Thyroid gland (tissue), 4 donors: ENCODE data around the gene DOLK. TPM values are rescaled to one million over a fixed set of nuclear protein-coding genes. Genes with fewer than 3 reads are reported as not detected.

ENCODE experiments used
- DNase-seq, 2 donors: peaks; one replicate each; pipeline ENCODE4 v3.0.0-alpha.2; 2019
- H3K27ac ChIP-seq, 3 donors: fragments of 200-600 bp; sonication (generic); 1 replicate in 2 of 3; 2 replicates in 1 of 3; pipeline ENCODE4 v1.5.1; 2016 to 2019; ENCODE audit warnings: mild to moderate bottlenecking in 1 of 3, moderate library complexity in 1 of 3
- H3K27me3 ChIP-seq: fragments of 200-600 bp; sonication (generic); one replicate; pipeline ENCODE4 v1.5.1; 2019
- H3K36me3 ChIP-seq, 2 donors: fragments of 200-600 bp; sonication (generic); one replicate each; pipeline ENCODE4 v1.5.1; 2016 to 2019
- H3K4me1 ChIP-seq, 2 donors: fragments of 200-600 bp; sonication (generic); one replicate each; pipeline ENCODE4 v1.5.1; 2017 to 2019
- H3K4me3 ChIP-seq, 3 donors: fragments of 200-600 bp; sonication (generic); replicated peaks in 1 of 3; 1 replicate in 2 of 3; 2 replicates in 1 of 3; pipeline ENCODE4 v1.5.1; 2016; ENCODE audit warnings: mild to moderate bottlenecking in 1 of 3
- H3K9me3 ChIP-seq: fragments of 200-600 bp; sonication (generic); one replicate; pipeline ENCODE4 v1.5.1; 2017
- CTCF ChIP-seq, 6 experiments: fragments of 200-600 bp in 3 of 6; fragments of 450-650 bp in 3 of 6; sonication (generic) in 3 of 6; IDR thresholded peaks; one replicate each; pipeline ENCODE4 v1.5.1; 2016 to 2019; ENCODE audit warnings: antibody characterized with exemption in 6 of 6, mild to moderate bottlenecking in 2 of 6, inconsistent platforms in 1 of 6, moderate library complexity in 1 of 6
- POLR2A ChIP-seq, 2 donors: fragments of 450-650 bp; IDR thresholded peaks; one replicate each; pipeline ENCODE4 v1.6.1; 2017; ENCODE audit warnings: antibody characterized with exemption in 2 of 2, mild to moderate bottlenecking in 2 of 2, moderate library complexity in 1 of 2
- WGBS, 2 donors: methylation state at CpG; one replicate each; pipeline ENCODE4 v1.1.5; 2017; 5-methylcytosine and 5-hydroxymethylcytosine counted together
- intact Hi-C: fragments of 100-400 bp; cut with DNase I; formaldehyde crosslinking; loops from one replicate; pipeline ENCODE4 v1.15.1; 2023
- total RNA-seq, 4 donors: library from RNA; depleted of rRNA; stranded (reverse); fragments of >200 nt; gene quantifications; one replicate each; pipeline ENCODE4 v1.2.3, GENCODE V29; 2016

The DOLK gene
- total RNA-seq, 4 donors from 2014 or later: 21.1 to 25.2 (median 22.2) TPM

- WGBS, 2 donors: 82 to 91% methylated on average over 4 of the region's 4 CpGs
- no peak for DNase-seq
- Histone ChIP-seq H3K27ac (peak overlapping the region in 2 of 3 donors; percentile 27 to 88), H3K36me3 (peaks cover 27 to 29% of the 10 kb centered on the region in 2 donors), H3K9me3 (no peaks in the 10 kb centered on the region), H3K4me1 (peaks cover 29 to 51% of the 10 kb centered on the region in 2 donors), H3K27me3 (no peaks in the 10 kb centered on the region), H3K4me3 (no peak overlapping the region)
- no peak for TF ChIP-seq POLR2A (IDR thresholded peaks at IDR 0.05)
- no peak for TF ChIP-seq CTCF (IDR thresholded peaks at IDR 0.05)
- intact Hi-C loops: no loop called here
Measured at GRCh38 chr9:128909859-128910258, 37.5 kb downstream of the DOLK start.

- Histone ChIP-seq H3K4me1 (peaks cover 19 to 36% of the 10 kb centered on the region in 2 donors), H3K27ac (no peak overlapping the region), H3K36me3 (peaks cover 27 to 29% of the 10 kb centered on the region in 2 donors), H3K27me3 (no peaks in the 10 kb centered on the region), H3K4me3 (no peak overlapping the region), H3K9me3 (no peaks in the 10 kb centered on the region)
- TF ChIP-seq CTCF (IDR thresholded peaks at IDR 0.05): no peak
- no peak for TF ChIP-seq POLR2A (IDR thresholded peaks at IDR 0.05)
- intact Hi-C loops: no loop called here
- DNase-seq: no peak
- WGBS, 2 donors: 96 to 97% methylated on average over 13 to 23 of the region's 24 CpGs
Measured at GRCh38 chr9:128908372-128908771, 39.0 kb downstream of the DOLK start.

- peaks cover 27 to 29% of the 10 kb centered on the region in 2 donors for H3K36me3 ChIP-seq
- no peaks in the 10 kb centered on the region for H3K27me3 ChIP-seq
- TF ChIP-seq CTCF (IDR thresholded peaks at IDR 0.05) (no peak), POLR2A (IDR thresholded peaks at IDR 0.05) (no peak)
- no peak for DNase-seq
- intact Hi-C loops: no loop called here
- no peak overlapping the region for H3K4me3 ChIP-seq
- no peak overlapping the region for H3K27ac ChIP-seq
- no peaks in the 10 kb centered on the region for H3K9me3 ChIP-seq
- WGBS, 2 donors: 60 to 65% methylated on average over 2 of the region's 2 CpGs
- H3K4me1 ChIP-seq: peaks cover 3 to 26% of the 10 kb centered on the region in 2 donors
Measured at GRCh38 chr9:128906741-128907140, 40.7 kb downstream of the DOLK start.

GRCh38 chr9:128905964-128906363, 41.4 kb downstream of the DOLK start:
- no peak overlapping the region for H3K27ac ChIP-seq
- H3K9me3 ChIP-seq: no peaks in the 10 kb centered on the region
- H3K36me3 ChIP-seq: peaks cover 27 to 29% of the 10 kb centered on the region in 2 donors
- H3K4me3 ChIP-seq: no peak overlapping the region
- 86 to 97% methylated on average over 7 of the region's 7 CpGs for WGBS, 2 donors
- no peak for TF ChIP-seq POLR2A (IDR thresholded peaks at IDR 0.05)
- no peak for TF ChIP-seq CTCF (IDR thresholded peaks at IDR 0.05)
- H3K4me1 ChIP-seq: peaks cover 0 to 18% of the 10 kb centered on the region in 2 donors
- intact Hi-C loops: no loop called here
- H3K27me3 ChIP-seq: no peaks in the 10 kb centered on the region
- DNase-seq: no peak

GRCh38 chr9:128903871-128904620, 43.4 kb downstream of the DOLK start:
- Histone ChIP-seq H3K27ac (peak overlapping the region in 1 of 3 donors; percentile 4), H3K4me1 (peaks cover 0 to 20% of the 10 kb centered on the region in 2 donors), H3K36me3 (peaks cover 20 to 21% of the 10 kb centered on the region in 2 donors), H3K4me3 (no peak overlapping the region), H3K27me3 (no peaks in the 10 kb centered on the region), H3K9me3 (no peaks in the 10 kb centered on the region)
- DNase-seq: no peak
- intact Hi-C loops: no loop called here
- 89 to 94% methylated on average over 10 of the region's 10 CpGs for WGBS, 2 donors
- TF ChIP-seq CTCF (IDR thresholded peaks at IDR 0.05) (no peak), POLR2A (IDR thresholded peaks at IDR 0.05) (no peak)
